D341Med (cell line): Measurements from ENCODE around the gene OLFML2B.
"Not testable (repeated sequence)": the region's sequence is repeated elsewhere in the genome, so short reads cannot be mapped to it uniquely, and the experiment has no call there.

Experiments
- DNase-seq: peaks from one replicate; pipeline ENCODE4 v3.0.0; 2012; ENCODE audit warnings: low spot score

The OLFML2B gene

GRCh38 chr1:162023547-162024501 lies at the start of gene OLFML2B:
TSS of gene OLFML2B (minus strand) at chr1:162023869. CDS start at chr1:162023430, 439 bp downstream.
- peak; percentile 86 for DNase-seq

GRCh38 chr1:162072740-162073139 lies 49.1 kb upstream of the OLFML2B start:
- no peak for DNase-seq

GRCh38 chr1:162070825-162071224 lies 47.2 kb upstream of the OLFML2B start:
- DNase-seq: no peak

GRCh38 chr1:162070094-162070748 lies 46.6 kb upstream of the OLFML2B start:
- no peak for DNase-seq

GRCh38 chr1:162069334-162070093 lies 45.8 kb upstream of the OLFML2B start, which contains the start of gene NOS1AP:
TSS of gene NOS1AP (plus strand) at chr1:162069691. CDS start at chr1:162070178, 487 bp downstream.
- peak; percentile 97 for DNase-seq

- no peak for DNase-seq
Measured at GRCh38 chr1:162068301-162068700, 44.6 kb upstream of the OLFML2B start.

GRCh38 chr1:162067466-162067865 lies 43.8 kb upstream of the OLFML2B start:
- no peak for DNase-seq

GRCh38 chr1:162066836-162067235 lies 43.2 kb upstream of the OLFML2B start:
- not testable (repeated sequence) for DNase-seq

GRCh38 chr1:162065016-162065415 lies 41.3 kb upstream of the OLFML2B start:
- no peak for DNase-seq

- DNase-seq: peak; percentile 66
Measured at GRCh38 chr1:162062542-162063015, 38.9 kb upstream of the OLFML2B start.

GRCh38 chr1:162060314-162060713 lies 36.6 kb upstream of the OLFML2B start:
- no peak for DNase-seq

- DNase-seq: no peak
Measured at GRCh38 chr1:162059721-162060120, 36.1 kb upstream of the OLFML2B start.

- DNase-seq: no peak
Measured at GRCh38 chr1:162056579-162056978, 32.9 kb upstream of the OLFML2B start.

- DNase-seq: peak; percentile 84
Measured at GRCh38 chr1:162056043-162056442, 32.4 kb upstream of the OLFML2B start.

- DNase-seq: no peak
Measured at GRCh38 chr1:162055062-162055461, 31.4 kb upstream of the OLFML2B start.

- not testable (repeated sequence) for DNase-seq
Measured at GRCh38 chr1:162053949-162054348, 30.3 kb upstream of the OLFML2B start.

- no peak for DNase-seq
Measured at GRCh38 chr1:162046921-162047320, 23.3 kb upstream of the OLFML2B start.

GRCh38 chr1:162042361-162042760 lies 18.7 kb upstream of the OLFML2B start:
- DNase-seq: no peak

GRCh38 chr1:162040657-162041056 lies 17.0 kb upstream of the OLFML2B start:
- DNase-seq: no peak

GRCh38 chr1:162040001-162040400 lies 16.3 kb upstream of the OLFML2B start:
- DNase-seq: no peak

GRCh38 chr1:162038624-162039023 lies 15.0 kb upstream of the OLFML2B start:
- DNase-seq: no peak

- no peak for DNase-seq
Measured at GRCh38 chr1:162036163-162036562, 12.5 kb upstream of the OLFML2B start.
